GM18526 (cell line): ENCODE results near the gene OR8D1.

Source experiments
- POLR2A ChIP-seq: IDR thresholded peaks from 3 replicates; pipeline ENCODE4 v1.6.1; 2011; ENCODE audit not compliant: insufficient read length; ENCODE audit errors: extremely low read depth

Gene OR8D1

DNA sequence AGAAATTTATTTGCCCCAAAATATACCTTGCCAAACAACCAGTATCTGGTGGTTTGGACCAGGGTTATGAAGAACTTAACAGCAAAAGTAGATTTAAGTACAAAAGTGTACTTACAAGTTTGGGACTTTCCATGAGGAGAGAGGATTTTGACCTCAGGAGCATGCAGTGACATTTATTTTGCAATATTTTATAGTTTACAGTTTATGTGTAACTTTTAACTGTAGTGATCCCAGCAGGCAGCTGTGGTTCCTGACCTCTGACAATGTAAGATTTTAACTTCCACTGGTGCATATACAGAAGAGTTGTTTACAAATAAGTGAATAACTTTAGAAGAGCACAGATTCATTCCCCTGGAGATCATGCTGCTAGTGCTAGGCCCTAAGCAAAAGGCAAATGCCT is 6.7 kb downstream of the OR8D1 start:
- no peak for TF ChIP-seq POLR2A

DNA sequence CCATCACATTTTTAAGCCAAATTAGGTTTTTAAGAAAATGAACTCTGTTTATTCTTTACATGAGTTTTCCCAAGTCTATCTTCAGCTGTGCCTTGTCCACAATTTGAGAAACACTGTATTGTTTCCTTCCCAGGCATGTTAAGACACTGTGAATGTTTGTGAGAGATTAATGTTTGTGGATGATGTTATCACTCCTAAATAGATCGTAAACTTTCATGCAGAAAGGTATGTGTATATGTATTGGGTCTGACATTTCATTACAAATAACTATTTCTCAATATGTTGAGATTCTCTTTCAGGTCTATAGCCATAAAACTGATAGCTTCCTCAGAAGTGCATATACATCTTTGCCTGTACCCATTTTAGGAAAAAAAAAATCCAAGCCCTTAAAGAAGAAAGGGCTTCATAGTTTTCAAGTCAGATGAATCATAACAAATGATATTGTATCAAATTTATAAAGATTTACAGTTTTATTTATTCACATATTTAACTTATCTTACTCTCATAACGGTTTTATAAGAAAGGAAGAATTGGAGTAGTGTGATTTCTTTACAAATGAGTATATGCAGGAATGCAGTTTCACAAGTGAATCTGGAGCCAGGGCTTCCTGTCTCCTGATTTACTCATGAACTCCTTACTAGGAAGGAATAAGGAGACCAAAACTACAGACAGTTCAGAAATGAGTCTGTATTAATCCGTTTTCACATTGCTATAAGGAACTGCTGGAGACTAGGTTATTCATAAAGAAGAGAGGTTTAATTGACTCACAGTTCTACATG is 11.2 kb downstream of the OR8D1 start:
- TF ChIP-seq POLR2A = no peak

DNA sequence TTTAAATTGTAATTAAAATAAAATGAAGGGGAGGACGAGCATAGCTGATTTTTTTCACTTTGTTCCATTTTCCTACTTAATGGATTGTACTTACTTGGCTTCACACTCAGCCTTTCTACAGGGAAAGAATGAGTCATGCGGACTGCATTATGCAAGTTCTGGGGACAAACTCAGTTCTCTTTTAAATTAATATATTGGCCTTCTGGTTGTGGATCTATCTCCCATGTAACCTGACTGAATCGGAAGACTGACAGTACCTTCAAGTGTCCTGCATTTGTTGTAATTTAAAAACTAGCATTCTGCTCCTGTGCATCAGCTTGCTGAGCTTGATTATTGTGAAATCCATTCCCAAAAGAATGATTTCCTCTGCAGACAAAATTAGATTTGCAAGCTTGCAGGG is 12.2 kb downstream of the OR8D1 start:
- no peak for TF ChIP-seq POLR2A

DNA sequence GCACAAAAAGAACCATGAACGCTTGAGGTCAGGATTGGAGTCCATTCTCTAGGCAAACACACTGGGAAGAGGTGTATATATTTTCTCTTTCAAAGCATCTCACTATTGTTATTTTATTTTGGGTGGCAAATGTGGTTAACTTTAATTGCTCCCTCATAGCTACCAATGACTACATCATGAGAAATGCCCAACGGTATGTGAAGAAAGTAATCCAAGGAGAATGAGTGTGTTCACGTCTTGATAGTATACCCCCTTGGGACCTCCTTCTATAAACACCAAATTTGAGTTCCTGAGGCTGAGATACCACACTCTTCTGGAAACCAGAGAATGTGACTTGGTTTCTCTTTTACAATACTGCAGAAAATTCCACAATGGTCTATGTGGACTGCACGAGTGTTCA is 15.8 kb downstream of the OR8D1 start:
- TF ChIP-seq POLR2A = no peak

- TF ChIP-seq POLR2A = no peak
Measured at GRCh38 chr11:124296016-124296415, 17.7 kb downstream of the OR8D1 start.

- no peak for TF ChIP-seq POLR2A
Measured at GRCh38 chr11:124294687-124295086, 19.1 kb downstream of the OR8D1 start.

DNA sequence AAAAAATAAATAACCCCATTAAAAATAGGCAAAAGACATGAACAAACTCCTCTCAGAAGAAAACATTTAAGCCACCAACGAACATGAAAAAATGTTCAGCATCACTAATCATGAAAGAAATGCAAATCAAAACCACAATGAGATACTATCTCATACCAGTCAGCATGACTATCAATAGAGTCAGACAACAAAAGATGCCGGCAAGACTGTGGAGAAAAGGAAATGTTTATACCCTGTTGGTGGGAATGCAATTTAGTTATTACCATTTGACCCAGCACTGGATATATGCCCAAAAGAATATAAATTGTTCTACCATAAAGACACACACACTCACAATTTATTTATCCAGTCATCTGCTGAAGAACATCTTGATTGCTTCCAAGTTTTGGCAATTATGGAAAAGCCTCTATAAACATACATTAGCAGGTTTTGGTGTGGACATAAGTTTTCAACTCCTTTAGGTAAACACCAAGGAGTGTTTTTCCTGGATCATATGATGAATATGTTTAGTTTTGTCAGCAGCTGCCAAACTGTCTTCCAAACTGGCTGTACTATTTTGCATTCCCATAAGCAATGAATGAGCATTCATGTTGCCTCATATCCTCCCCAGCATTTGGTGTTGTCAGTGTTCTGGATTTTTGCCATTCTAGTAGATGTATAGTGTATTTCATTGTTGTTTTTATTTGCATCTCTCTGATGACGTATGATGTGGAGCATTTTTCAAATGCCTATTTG is 28.0 kb downstream of the OR8D1 start:
- TF ChIP-seq POLR2A = no peak

- no peak for TF ChIP-seq POLR2A
Measured at GRCh38 chr11:124278261-124278660, 35.5 kb downstream of the OR8D1 start.

- TF ChIP-seq POLR2A = no peak
Measured at GRCh38 chr11:124277804-124278203, 35.9 kb downstream of the OR8D1 start.

GRCh38 chr11:124277207-124277606 is 36.5 kb downstream of the OR8D1 start:
- no peak for TF ChIP-seq POLR2A

DNA sequence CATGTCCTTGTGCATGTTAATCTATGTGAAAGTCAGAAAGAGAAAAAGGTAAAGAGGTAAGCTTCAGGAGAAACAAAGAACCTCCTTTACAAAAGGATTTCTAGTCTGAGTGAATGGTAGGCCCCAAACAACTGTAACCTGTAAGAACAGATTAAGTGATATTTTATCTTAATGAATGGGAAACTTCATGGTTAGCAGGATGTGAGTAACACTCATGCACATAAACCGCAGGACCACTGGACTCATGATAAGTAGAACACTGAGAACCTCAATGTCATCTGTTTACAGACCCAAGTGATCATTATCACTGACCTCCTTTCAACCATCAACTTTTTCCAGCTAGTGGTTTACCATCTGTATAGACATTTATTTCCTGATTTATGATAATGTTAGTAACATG is 37.7 kb downstream of the OR8D1 start:
- TF ChIP-seq POLR2A = no peak

- TF ChIP-seq POLR2A = no peak
Measured at GRCh38 chr11:124274000-124274399, 39.7 kb downstream of the OR8D1 start.

DNA sequence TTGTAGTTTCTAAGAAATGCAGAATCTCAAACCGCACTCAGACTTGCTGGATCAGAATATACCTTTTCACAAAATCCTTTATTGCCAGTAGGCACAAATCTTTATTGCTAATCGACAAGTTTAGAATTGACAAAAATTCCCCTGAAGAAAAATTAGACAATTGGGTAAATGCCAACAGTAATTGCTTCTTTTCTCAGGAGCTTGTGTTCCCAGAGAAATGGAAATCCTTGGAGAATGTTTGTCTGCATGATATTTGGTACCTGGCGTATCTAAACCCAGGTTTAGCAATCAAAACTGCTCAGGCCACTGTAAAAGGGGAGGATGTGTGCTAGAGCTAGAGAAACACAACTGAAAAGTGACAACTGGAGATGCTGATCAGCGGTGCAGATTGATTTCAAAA is 57.7 kb downstream of the OR8D1 start, which contains the start of gene OR8G5:
Gene OR8G5, plus strand, starts transcription at position 301 of the 400 bp plus-strand sequence. CDS start 8,556 bp downstream, outside the sequence.
- no peak for TF ChIP-seq POLR2A
